Mesenteric fat pad (tissue), 1 donor: ENCODE results near the gene CALHM6. TPM values are rescaled to one million over a fixed set of nuclear protein-coding genes. Genes with fewer than 3 reads are reported as not detected.

Experiments used
- DNase-seq: peaks from one replicate; pipeline ENCODE4 v3.0.0-alpha.2; 2020; ENCODE audit warnings: low spot score
- long read RNA-seq: library from polyadenylated mRNA; unstranded; transcript quantifications from one replicate; pipeline ENCODE4 v2.0.0, GENCODE V29; 2020
- total RNA-seq: library from RNA; stranded (reverse); fragmentation: NEBNext Ultra II Directional; extraction: Animal tissue kit (Norgen Biotek cat#: 25700); gene quantifications from one replicate; pipeline ENCODE4 v1.2.1, GENCODE V29; 2021
- donor health status: DM: yes; HTN: yes; CAD: no.

CALHM6 gene
- 0.77 TPM for total RNA-seq
- long read RNA-seq, partial matches to known transcripts: 1 of 1 reads
- long read RNA-seq, other reads (novel, unspliced or antisense): 0 of 1 reads

GRCh38 chr6:116461331-116461931 is at the start of gene CALHM6:
Gene CALHM6 (plus strand): TSS chr6:116461375. CDS start chr6:116461930, 555 bp downstream.
- no peak for DNase-seq

GRCh38 chr6:116412270-116412669 is 48.9 kb upstream of the CALHM6 start:
- DNase-seq: no peak

- no peak for DNase-seq
Observed at GRCh38 chr6:116413357-116413756, 47.8 kb upstream of the CALHM6 start.

- no peak for DNase-seq
Observed at GRCh38 chr6:116417661-116418060, 43.5 kb upstream of the CALHM6 start.

- DNase-seq: no peak
Observed at GRCh38 chr6:116419069-116419786, 41.9 kb upstream of the CALHM6 start.

GRCh38 chr6:116420341-116420740 is 40.8 kb upstream of the CALHM6 start:
- DNase-seq: no peak

- DNase-seq: no peak
Observed at GRCh38 chr6:116422238-116422637, 38.9 kb upstream of the CALHM6 start.

- DNase-seq: no peak
Observed at GRCh38 chr6:116424001-116424400, 37.2 kb upstream of the CALHM6 start.

- no peak for DNase-seq
Observed at GRCh38 chr6:116426551-116426950, 34.6 kb upstream of the CALHM6 start.

GRCh38 chr6:116429111-116429510 is 32.1 kb upstream of the CALHM6 start:
- DNase-seq: no peak

GRCh38 chr6:116430860-116431259 is 30.3 kb upstream of the CALHM6 start:
- no peak for DNase-seq

- DNase-seq: no peak
Observed at GRCh38 chr6:116431964-116432595, 29.1 kb upstream of the CALHM6 start.

- DNase-seq: no peak
Observed at GRCh38 chr6:116433206-116433712, 27.9 kb upstream of the CALHM6 start.

- DNase-seq: no peak
Observed at GRCh38 chr6:116434056-116434725, 27.0 kb upstream of the CALHM6 start.

GRCh38 chr6:116436586-116436985 is 24.6 kb upstream of the CALHM6 start:
- DNase-seq: no peak

GRCh38 chr6:116437656-116438055 is 23.5 kb upstream of the CALHM6 start:
- DNase-seq: no peak

GRCh38 chr6:116438590-116439448 is 22.4 kb upstream of the CALHM6 start:
- no peak for DNase-seq

- no peak for DNase-seq
Observed at GRCh38 chr6:116439522-116440051, 21.6 kb upstream of the CALHM6 start.

GRCh38 chr6:116443105-116443504 is 18.1 kb upstream of the CALHM6 start:
- DNase-seq: no peak

- DNase-seq: no peak
Observed at GRCh38 chr6:116444092-116444491, 17.1 kb upstream of the CALHM6 start.
